Thymus (tissue), 11 donors: ENCODE measurements around the gene CYFIP1. TPM values are rescaled to one million over a fixed set of nuclear protein-coding genes. Genes with fewer than 3 reads are reported as not detected.

ENCODE experiments used
- DNase-seq, 9 donors: peaks; one replicate each; pipeline ENCODE4 v3.0.0-alpha.2; 2013; ENCODE audit warnings: low spot score in 9 of 9, low read depth in 6 of 9, missing footprints in 1 of 9
- H3K27ac ChIP-seq, 2 donors: one replicate each; pipeline ENCODE4 v1.5.1; 2013; ENCODE audit warnings: control low read depth in 1 of 2, low read depth in 1 of 2, low read length in 1 of 2, mild to moderate bottlenecking in 1 of 2, moderate library complexity in 1 of 2
- H3K27me3 ChIP-seq, 2 donors: one replicate each; pipeline ENCODE4 v1.5.1; 2013; ENCODE audit warnings: low read length in 1 of 2; ENCODE audit not compliant: control insufficient read depth in 2 of 2, insufficient read depth in 1 of 2
- H3K36me3 ChIP-seq, 2 donors: one replicate each; pipeline ENCODE4 v1.5.1; 2013; ENCODE audit warnings: low read length in 1 of 2, mild to moderate bottlenecking in 1 of 2, moderate library complexity in 1 of 2; ENCODE audit not compliant: control insufficient read depth in 2 of 2, insufficient read depth in 2 of 2
- H3K4me1 ChIP-seq, 2 donors: one replicate each; pipeline ENCODE4 v1.5.1; 2013; ENCODE audit warnings: low read length in 2 of 2; ENCODE audit not compliant: control insufficient read depth in 2 of 2, insufficient read depth in 2 of 2
- H3K4me3 ChIP-seq, 2 donors: one replicate each; pipeline ENCODE4 v1.5.1; 2013; ENCODE audit warnings: low read length in 2 of 2, control low read depth in 1 of 2, mild to moderate bottlenecking in 1 of 2
- H3K9me3 ChIP-seq, 2 donors: one replicate each; pipeline ENCODE4 v1.5.1; 2013; ENCODE audit warnings: low read length in 1 of 2, mild to moderate bottlenecking in 1 of 2; ENCODE audit not compliant: control insufficient read depth in 2 of 2, insufficient read depth in 1 of 2
- WGBS: extraction: QIAGEN DNeasy Blood & Tissue Kit; methylation state at CpG from one replicate; pipeline ENCODE4 v1.1.7; 2013; 5-methylcytosine and 5-hydroxymethylcytosine counted together
- polyA plus RNA-seq: library from polyadenylated mRNA; stranded (reverse); fragments of 200-250 nt; gene quantifications from one replicate; pipeline ENCODE4 v1.2.3, GENCODE V29; 2013
- total RNA-seq: library from RNA; stranded (reverse); fragments of 120-200 nt; gene quantifications from one replicate; pipeline ENCODE4 v1.2.4, GENCODE V29; 2013
- donor health status: healthy.

The CYFIP1 gene
- total and polyA plus RNA-seq, 2 donors, result 19.6 to 23.3 TPM

DNA sequence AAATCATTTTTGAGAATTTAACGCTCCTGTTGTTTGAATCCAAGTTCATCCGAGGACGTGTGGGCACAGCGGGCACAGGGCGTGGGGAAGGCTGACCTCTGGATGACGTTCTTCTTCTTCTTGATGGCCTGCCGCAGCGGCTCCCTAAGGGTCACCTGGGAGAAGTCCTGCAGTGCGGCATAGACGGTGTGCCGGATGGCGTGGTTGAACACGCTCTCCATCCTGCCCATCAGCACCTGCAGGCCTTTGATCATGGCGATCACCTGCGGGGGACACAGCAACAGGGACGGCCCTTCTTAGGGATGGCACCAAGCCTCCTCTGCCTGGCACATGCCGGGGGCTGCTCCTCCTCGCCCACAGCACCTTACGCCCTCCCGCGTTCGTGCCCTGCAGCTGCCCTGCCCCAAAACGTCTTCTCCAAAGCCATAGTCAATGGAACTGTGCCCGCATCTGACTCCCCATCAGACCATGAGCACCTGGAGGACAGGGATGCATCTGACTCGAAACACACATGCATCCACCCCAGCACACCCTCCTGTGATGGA, 61.5 kb downstream of the CYFIP1 start:
- no peaks in the 10 kb centered on the region for H3K36me3 ChIP-seq
- H3K27ac ChIP-seq, result no peak overlapping the region
- H3K9me3 ChIP-seq, result no peaks in the 10 kb centered on the region
- 98% methylated on average over 25 of the region's 25 CpGs for WGBS
- H3K4me1 ChIP-seq, result no peaks in the 10 kb centered on the region
- DNase-seq, result no peak
- H3K4me3 ChIP-seq, result no peak overlapping the region
- no peaks in the 10 kb centered on the region for H3K27me3 ChIP-seq

DNA sequence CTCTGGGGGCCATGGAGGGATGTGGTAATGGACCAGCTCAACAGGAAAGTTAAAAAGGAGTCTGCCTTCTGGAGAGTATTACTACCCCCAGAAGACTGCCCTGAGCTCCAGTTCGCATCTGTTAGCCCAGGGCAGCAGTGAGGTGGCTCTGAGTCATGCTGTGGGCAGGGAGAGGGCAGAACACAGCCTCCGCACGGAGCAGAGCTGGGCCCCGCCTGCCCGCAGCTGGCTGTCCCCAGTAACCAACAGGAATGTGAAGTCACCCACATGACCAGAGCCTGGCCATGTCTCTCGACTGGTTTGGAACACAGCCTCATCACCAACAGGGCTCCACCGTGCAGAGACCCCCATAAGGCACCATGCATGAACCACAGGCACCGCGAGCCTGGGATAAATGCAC, 62.1 kb downstream of the CYFIP1 start:
- no peak overlapping the region for H3K4me3 ChIP-seq
- H3K36me3 ChIP-seq, result no peaks in the 10 kb centered on the region
- WGBS, result 97% methylated on average over 9 of the region's 9 CpGs
- H3K27me3 ChIP-seq, result no peaks in the 10 kb centered on the region
- H3K4me1 ChIP-seq, result no peaks in the 10 kb centered on the region
- no peaks in the 10 kb centered on the region for H3K9me3 ChIP-seq
- H3K27ac ChIP-seq, result no peak overlapping the region
- DNase-seq, result no peak

DNA sequence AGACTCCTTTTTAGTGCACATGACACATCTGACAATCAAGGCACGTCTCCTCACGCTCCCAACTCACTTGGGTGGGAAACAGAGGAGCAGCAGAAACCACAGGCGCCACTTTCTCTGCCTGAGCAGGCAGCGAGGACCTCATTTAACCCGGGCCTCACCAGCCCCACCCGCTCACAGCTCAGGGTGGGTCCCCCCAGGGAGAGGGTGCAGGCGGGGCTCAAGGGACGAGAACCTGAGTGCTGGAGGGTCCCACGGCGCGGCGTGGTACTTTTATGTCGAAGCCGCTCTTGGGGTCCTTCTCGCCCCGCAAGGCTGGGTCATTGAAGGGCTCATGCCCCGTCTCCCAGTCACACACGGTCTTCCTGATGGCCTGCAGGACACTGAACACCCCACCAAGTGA, 62.6 kb downstream of the CYFIP1 start:
- no peaks in the 10 kb centered on the region for H3K9me3 ChIP-seq
- whole genome bisulfite sequencing, result 96% methylated on average over 18 of the region's 18 CpGs
- H3K27ac ChIP-seq, result no peak overlapping the region
- no peak for DNase-seq
- no peaks in the 10 kb centered on the region for H3K36me3 ChIP-seq
- H3K4me3 ChIP-seq, result no peak overlapping the region
- H3K4me1 ChIP-seq, result no peaks in the 10 kb centered on the region
- no peaks in the 10 kb centered on the region for H3K27me3 ChIP-seq

DNA sequence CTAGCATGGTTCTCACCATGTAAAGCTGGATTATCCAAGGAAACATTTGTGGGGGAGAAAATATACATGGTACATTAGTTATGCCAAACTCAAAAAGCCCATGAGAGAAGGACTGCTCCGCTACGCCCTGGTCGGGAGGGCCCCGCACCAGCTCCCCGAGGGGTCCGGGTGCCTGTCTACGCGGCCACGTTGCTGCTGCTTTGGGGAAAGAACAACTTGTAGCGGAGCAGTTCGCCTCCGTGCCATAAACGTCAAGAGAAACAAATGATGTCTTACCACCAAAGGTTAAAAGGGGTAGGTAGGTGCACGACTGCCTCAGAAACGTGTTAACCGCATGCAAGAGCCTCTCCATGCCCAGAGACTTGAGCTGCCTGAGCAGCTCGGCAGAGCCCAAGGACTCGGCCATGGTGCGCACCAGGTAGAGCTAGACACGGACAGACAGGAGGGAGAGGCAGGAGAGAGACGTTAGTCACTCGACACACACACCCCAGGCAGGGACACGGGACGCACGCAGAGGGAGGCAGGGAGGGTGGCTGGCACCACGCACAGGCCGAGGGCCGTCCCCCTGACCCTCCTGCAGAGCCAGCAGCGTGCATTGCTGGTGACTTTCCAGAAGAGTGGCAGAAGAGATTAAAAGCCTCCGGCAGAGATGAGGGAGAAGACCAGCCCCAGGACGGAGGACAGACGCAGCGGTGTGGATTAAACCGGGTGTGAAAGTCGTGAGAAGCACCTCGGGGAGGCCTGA, 63.4 kb downstream of the CYFIP1 start:
- Histone ChIP-seq H3K9me3 (no peaks in the 10 kb centered on the region), H3K27ac (no peak overlapping the region), H3K27me3 (no peaks in the 10 kb centered on the region), H3K36me3 (no peaks in the 10 kb centered on the region), H3K4me3 (no peak overlapping the region), H3K4me1 (no peaks in the 10 kb centered on the region)
- WGBS, result 97% methylated on average over 36 of the region's 36 CpGs
- DNase-seq, result no peak

DNA sequence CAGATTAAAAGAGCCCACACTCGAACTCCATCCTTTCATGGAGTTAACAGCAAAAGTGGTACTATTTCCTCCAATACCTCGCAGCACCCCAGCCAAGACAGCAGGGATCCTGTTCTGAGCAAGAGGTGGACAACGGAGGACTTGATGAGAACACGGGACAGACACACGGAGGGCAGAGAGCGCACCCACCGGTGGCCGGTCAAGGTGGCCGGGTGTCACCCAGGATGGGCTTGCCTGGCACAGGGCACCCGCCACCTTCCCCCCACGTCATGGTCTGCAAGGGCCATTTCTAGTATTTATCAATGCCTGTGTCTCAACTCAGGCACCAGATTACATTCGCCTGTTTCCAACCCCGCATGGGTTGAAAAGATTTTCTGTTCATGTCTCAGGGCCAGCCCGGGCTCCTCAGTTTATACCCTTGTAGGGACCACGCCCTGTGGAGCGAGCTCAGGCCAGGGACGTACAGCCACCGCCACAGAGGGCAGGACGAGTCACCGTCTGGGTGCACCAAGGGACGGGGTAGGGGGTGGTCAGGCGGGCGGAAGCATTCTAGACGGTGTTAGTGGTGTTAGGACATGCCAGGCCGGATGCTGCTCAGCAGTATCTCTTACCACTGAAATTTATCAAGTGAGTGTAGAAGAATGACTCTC, 64.2 kb downstream of the CYFIP1 start:
- H3K27ac ChIP-seq, result no peak overlapping the region
- 97% methylated on average over 25 of the region's 25 CpGs for WGBS
- no peaks in the 10 kb centered on the region for H3K36me3 ChIP-seq
- H3K9me3 ChIP-seq, result no peaks in the 10 kb centered on the region
- no peak overlapping the region for H3K4me3 ChIP-seq
- DNase-seq, result no peak
- H3K4me1 ChIP-seq, result no peaks in the 10 kb centered on the region
- no peaks in the 10 kb centered on the region for H3K27me3 ChIP-seq

DNA sequence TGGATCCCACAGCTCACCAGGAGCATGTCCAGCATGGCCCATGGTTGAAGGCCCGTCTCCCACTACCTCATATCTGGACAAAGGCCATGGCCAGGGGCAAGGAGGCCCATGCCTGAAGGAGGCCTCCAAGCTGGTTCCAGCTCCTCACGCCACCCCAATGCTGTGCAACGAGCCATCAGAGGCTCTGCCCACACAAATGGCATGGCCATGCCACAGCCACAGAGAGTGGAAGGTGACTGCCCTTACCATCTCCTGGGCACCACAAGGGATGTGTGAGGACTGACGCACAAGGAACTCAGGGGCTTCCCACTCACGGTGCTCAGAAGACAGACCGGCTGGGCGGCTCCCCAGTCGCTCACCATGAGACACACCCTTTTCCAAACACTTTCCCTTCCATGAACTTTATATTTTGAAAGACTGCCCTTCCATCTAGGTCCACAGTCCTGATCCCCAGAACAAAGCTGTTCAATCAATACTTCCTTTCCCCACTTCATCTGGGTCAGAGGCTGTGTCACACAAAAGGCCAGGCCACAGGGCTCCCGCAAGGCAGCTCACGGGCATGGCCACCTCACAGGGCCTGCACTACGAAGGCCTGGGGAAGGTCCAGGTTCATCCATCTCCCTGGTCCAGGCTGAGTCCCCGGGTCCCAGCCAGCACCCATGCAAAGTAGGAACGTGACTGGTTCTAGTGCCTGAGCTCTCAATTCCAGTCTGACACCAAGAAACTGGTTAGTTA, 66.4 kb downstream of the CYFIP1 start:
- no peaks in the 10 kb centered on the region for H3K9me3 ChIP-seq
- no peak for DNase-seq
- no peak overlapping the region for H3K4me3 ChIP-seq
- no peaks in the 10 kb centered on the region for H3K4me1 ChIP-seq
- WGBS, result 98% methylated on average over 13 of the region's 13 CpGs
- no peak overlapping the region for H3K27ac ChIP-seq
- H3K27me3 ChIP-seq, result no peaks in the 10 kb centered on the region
- H3K36me3 ChIP-seq, result no peaks in the 10 kb centered on the region

DNA sequence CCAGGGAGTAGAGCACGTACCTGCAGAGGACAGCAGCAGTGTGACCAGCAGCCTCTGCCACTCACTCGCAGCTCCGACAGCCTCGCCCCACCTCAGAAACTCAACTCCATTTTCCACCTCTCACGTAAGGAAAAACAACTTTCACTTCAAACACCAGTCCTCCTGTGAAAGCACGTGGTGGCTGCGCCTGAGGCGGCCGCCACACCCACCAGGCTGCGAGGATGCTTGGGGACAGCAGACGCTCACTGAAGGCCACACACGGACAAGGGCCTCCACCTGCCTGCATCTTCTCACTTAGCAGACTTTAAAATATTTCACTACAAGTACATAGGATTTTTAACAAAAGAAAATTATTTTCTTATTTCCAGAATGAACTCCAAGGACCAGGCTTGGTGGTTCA, 67.9 kb downstream of the CYFIP1 start:
- no peak for DNase-seq
- no peaks in the 10 kb centered on the region for H3K9me3 ChIP-seq
- WGBS, result 97% methylated on average over 12 of the region's 12 CpGs
- H3K36me3 ChIP-seq, result no peaks in the 10 kb centered on the region
- H3K27ac ChIP-seq, result no peak overlapping the region
- no peaks in the 10 kb centered on the region for H3K4me1 ChIP-seq
- no peak overlapping the region for H3K4me3 ChIP-seq
- no peaks in the 10 kb centered on the region for H3K27me3 ChIP-seq

DNA sequence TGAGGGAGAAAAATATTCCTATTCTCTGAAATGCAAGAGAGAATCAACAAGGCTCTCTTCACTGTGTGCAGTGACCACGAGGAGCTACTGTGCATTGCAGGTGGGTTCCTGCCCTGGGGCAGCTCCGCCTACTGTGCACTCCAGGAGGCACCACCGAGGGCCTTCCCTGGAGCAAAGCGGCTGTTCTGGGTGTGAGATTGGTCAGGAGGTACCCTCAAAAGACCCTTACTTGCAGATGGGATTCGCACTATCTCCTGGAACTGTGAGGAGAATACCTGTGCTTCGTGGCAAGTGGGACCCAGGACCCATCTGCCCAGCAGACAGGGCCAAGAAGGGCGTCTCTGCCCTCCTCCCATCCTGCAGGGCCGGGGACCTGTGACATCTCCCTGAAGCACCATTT, 68.9 kb downstream of the CYFIP1 start:
- no peak overlapping the region for H3K27ac ChIP-seq
- H3K9me3 ChIP-seq, result no peaks in the 10 kb centered on the region
- H3K27me3 ChIP-seq, result no peaks in the 10 kb centered on the region
- H3K4me1 ChIP-seq, result no peaks in the 10 kb centered on the region
- no peaks in the 10 kb centered on the region for H3K36me3 ChIP-seq
- no peak for DNase-seq
- H3K4me3 ChIP-seq, result no peak overlapping the region
- WGBS, result 93% methylated on average over 8 of the region's 8 CpGs

DNA sequence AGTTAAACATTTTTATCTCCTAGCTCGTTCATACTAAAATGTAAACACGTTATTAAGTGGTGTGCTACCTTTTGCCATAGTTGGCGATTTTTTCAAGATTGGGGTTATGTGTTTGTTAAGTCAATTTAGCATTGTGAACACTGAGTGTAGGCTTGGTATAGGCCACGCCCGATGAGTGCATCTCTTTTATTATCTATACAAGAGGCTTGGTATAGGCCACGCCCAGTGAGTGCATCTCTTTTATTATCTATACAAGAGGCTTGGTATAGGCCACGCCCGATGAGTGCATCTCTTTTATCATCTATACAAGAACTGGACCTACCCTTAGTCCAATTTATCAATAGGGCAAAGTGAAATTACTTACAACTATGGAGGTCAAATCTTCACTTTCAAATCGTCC, 71.3 kb downstream of the CYFIP1 start:
- no peaks in the 10 kb centered on the region for H3K4me1 ChIP-seq
- H3K9me3 ChIP-seq, result no peaks in the 10 kb centered on the region
- whole genome bisulfite sequencing, result 98% methylated on average over 9 of the region's 9 CpGs
- no peaks in the 10 kb centered on the region for H3K36me3 ChIP-seq
- no peak overlapping the region for H3K27ac ChIP-seq
- H3K27me3 ChIP-seq, result no peaks in the 10 kb centered on the region
- no peak overlapping the region for H3K4me3 ChIP-seq
- DNase-seq, result no peak
